Karpas-422 (cell line): Measurements from ENCODE around the gene SLC25A3. TPM values are rescaled to one million over a fixed set of nuclear protein-coding genes. Genes with fewer than 3 reads are reported as not detected.
"Not testable (repeated sequence)": the region's sequence is repeated elsewhere in the genome, so short reads cannot be mapped to it uniquely, and the experiment has no call there.

ENCODE experiments used
- DNase-seq: peaks from one replicate; pipeline ENCODE4 v3.0.0-alpha.2; 2015
- H2AFZ ChIP-seq: fragments of 200-600 bp; sonication (generic); 2 replicates; pipeline ENCODE4 v1.6.1; 2014; ENCODE audit warnings: antibody characterized with exemption, low read length, mixed read lengths
- H3K27ac ChIP-seq: fragments of 200-600 bp; sonication (generic); 2 replicates; pipeline ENCODE4 v1.5.1; 2014; ENCODE audit warnings: mild to moderate bottlenecking, low read length, moderate library complexity
- H3K27me3 ChIP-seq: fragments of 200-600 bp; sonication (generic); 2 replicates; pipeline ENCODE4 v1.6.1; 2014; ENCODE audit warnings: low read length, mixed read lengths
- H3K36me3 ChIP-seq: fragments of 200-600 bp; sonication (generic); 2 replicates; pipeline ENCODE4 v1.6.1; 2014; ENCODE audit warnings: low read length, mixed read lengths; ENCODE audit not compliant: insufficient read depth
- H3K4me1 ChIP-seq: fragments of 200-600 bp; sonication (generic); 2 replicates; pipeline ENCODE4 v1.6.1; 2014; ENCODE audit warnings: mild to moderate bottlenecking, low read length, mixed read lengths
- H3K4me2 ChIP-seq: fragments of 200-600 bp; sonication (generic); 2 replicates; pipeline ENCODE4 v1.6.1; 2014; ENCODE audit warnings: low read length, low read depth, mild to moderate bottlenecking; ENCODE audit not compliant: poor library complexity, severe bottlenecking
- H3K4me3 ChIP-seq: fragments of 200-600 bp; sonication (generic); 2 replicates; pipeline ENCODE4 v1.5.1; 2014; ENCODE audit warnings: mild to moderate bottlenecking, antibody characterized with exemption, low read length, mixed read lengths
- H3K79me2 ChIP-seq: fragments of 200-600 bp; sonication (generic); 2 replicates; pipeline ENCODE4 v1.6.1; 2014; ENCODE audit warnings: mild to moderate bottlenecking, low read length, mixed read lengths
- H3K9ac ChIP-seq: fragments of 200-600 bp; sonication (generic); 2 replicates; pipeline ENCODE4 v1.6.0; 2014; ENCODE audit warnings: low read length
- H3K9me2 ChIP-seq: fragments of 200-600 bp; sonication (generic), shearing (Covaris generic); replicated peaks from 2 replicates; pipeline ENCODE4 v1.6.0; 2014; ENCODE audit warnings: mild to moderate bottlenecking, low read length, moderate library complexity; ENCODE audit not compliant: insufficient read depth
- H3K9me3 ChIP-seq: fragments of 300-700, 200-600 bp; sonication (generic); 2 replicates; pipeline ENCODE4 v1.6.1; 2014; ENCODE audit warnings: low read length, mixed read lengths
- H4K20me1 ChIP-seq: fragments of 200-600 bp; sonication (generic); 2 replicates; pipeline ENCODE4 v1.6.1; 2014; ENCODE audit warnings: mild to moderate bottlenecking, antibody characterized with exemption, low read length, low read depth; ENCODE audit not compliant: insufficient read depth
- total RNA-seq: library from RNA; depleted of rRNA; stranded (reverse); fragments of >200 nt; shearing (Covaris generic); gene quantifications from 2 replicates; pipeline ENCODE4 v1.2.3, GENCODE V29; 2014; ENCODE audit warnings: low replicate concordance

SLC25A3 gene
- total RNA-seq, 1 experiment from 2014 or later = 582 TPM

- Histone ChIP-seq H3K4me2 (no peak overlapping the region), H3K9me2 (no peaks in the 10 kb centered on the region), H3K27ac (peak overlapping the region; percentile 11; the same call in 1 of the 2 replicates), H2AFZ (no peak overlapping the region), H3K4me1 (peaks cover 65% of the 10 kb centered on the region), H3K4me3 (no peak overlapping the region), H3K9me3 (no peaks in the 10 kb centered on the region), H3K36me3 (peaks cover 8% of the 10 kb centered on the region; the same call in 1 of the 2 replicates), H4K20me1 (no peaks in the 10 kb centered on the region), H3K27me3 (no peaks in the 10 kb centered on the region), H3K79me2 (peaks cover 98% of the 10 kb centered on the region), H3K9ac (no peak overlapping the region)
- DNase-seq = no peak
Observed at GRCh38 chr12:98639491-98639890, 46.0 kb downstream of the SLC25A3 start.

GRCh38 chr12:98642801-98643200 lies 49.3 kb downstream of the SLC25A3 start:
- H3K36me3 ChIP-seq, H3K27me3 ChIP-seq, H3K9me2 ChIP-seq, H2AFZ ChIP-seq, H3K9me3 ChIP-seq, DNase-seq, H3K27ac ChIP-seq, H4K20me1 ChIP-seq: not testable (repeated sequence)
- Histone ChIP-seq H3K79me2 (peaks cover 95% of the 10 kb centered on the region), H3K4me3 (peak overlapping the region; percentile 84), H3K9ac (peak overlapping the region; percentile 96), H3K4me1 (peaks cover 51% of the 10 kb centered on the region), H3K4me2 (peak overlapping the region; percentile 79)

- no peaks in the 10 kb centered on the region for H4K20me1 ChIP-seq
- H3K4me1 ChIP-seq = peaks cover 48% of the 10 kb centered on the region
- DNase-seq = no peak
- H3K27me3 ChIP-seq = no peaks in the 10 kb centered on the region
- peak overlapping the region; percentile 73; the same call in 1 of the 2 replicates for H2AFZ ChIP-seq
- H3K4me2 ChIP-seq = peak overlapping the region; percentile 79
- H3K9ac ChIP-seq = peak overlapping the region; percentile 96
- peaks cover 93% of the 10 kb centered on the region for H3K79me2 ChIP-seq
- no peaks in the 10 kb centered on the region for H3K9me2 ChIP-seq
- H3K9me3 ChIP-seq = no peaks in the 10 kb centered on the region
- peaks cover 25% of the 10 kb centered on the region; the same call in 1 of the 2 replicates for H3K36me3 ChIP-seq
- H3K27ac ChIP-seq = peak overlapping the region; percentile 83
- peak overlapping the region; percentile 84 for H3K4me3 ChIP-seq
Observed at GRCh38 chr12:98644433-98644711, 50.9 kb downstream of the SLC25A3 start.

- Histone ChIP-seq H3K9me2 (no peaks in the 10 kb centered on the region), H3K4me3 (peak within 1 kb of the TSS; percentile 84), H3K79me2 (peaks cover 87% of the 10 kb centered on the region), H3K4me1 (peaks cover 44% of the 10 kb centered on the region), H3K27me3 (no peaks in the 10 kb centered on the region), H3K9me3 (no peaks in the 10 kb centered on the region), H3K27ac (peak within 1 kb of the TSS; percentile 83), H3K4me2 (peak within 1 kb of the TSS; percentile 88), H3K9ac (peak within 1 kb of the TSS; percentile 96), H4K20me1 (no peaks in the 10 kb centered on the region), H3K36me3 (peaks cover 30% of the 10 kb centered on the region; the same call in 1 of the 2 replicates), H2AFZ (peak within 1 kb of the TSS; percentile 73)
- peak; percentile 99 for DNase-seq
Observed at GRCh38 chr12:98644712-98645571, 51.5 kb downstream of the SLC25A3 start, which contains the start of the genes APAF1 and IKBIP. Gene APAF1, plus strand, starts transcription at chr12:98645290. Its CDS starts 3,070 bp downstream, at chr12:98648360. Gene IKBIP, minus strand, starts transcription at chr12:98644788. Its CDS starts 87 bp downstream, at chr12:98644701.

GRCh38 chr12:98645572-98646067 lies 52.1 kb downstream of the SLC25A3 start:
- peak overlapping the region; percentile 66 for H2AFZ ChIP-seq
- no peaks in the 10 kb centered on the region for H3K9me3 ChIP-seq
- DNase-seq = peak; percentile 61
- peaks cover 82% of the 10 kb centered on the region for H3K79me2 ChIP-seq
- no peaks in the 10 kb centered on the region for H3K27me3 ChIP-seq
- H3K36me3 ChIP-seq = peaks cover 33% of the 10 kb centered on the region; the same call in 1 of the 2 replicates
- peak overlapping the region; percentile 96 for H3K9ac ChIP-seq
- H4K20me1 ChIP-seq = no peaks in the 10 kb centered on the region
- peak overlapping the region; percentile 84 for H3K4me3 ChIP-seq
- no peaks in the 10 kb centered on the region for H3K9me2 ChIP-seq
- H3K4me2 ChIP-seq = peak overlapping the region; percentile 88
- peak overlapping the region; percentile 58 for H3K27ac ChIP-seq
- peaks cover 44% of the 10 kb centered on the region for H3K4me1 ChIP-seq

GRCh38 chr12:98646294-98647090 lies 53.0 kb downstream of the SLC25A3 start:
- Histone ChIP-seq H3K79me2 (peaks cover 81% of the 10 kb centered on the region), H3K36me3 (peaks cover 38% of the 10 kb centered on the region; the same call in 1 of the 2 replicates), H3K27ac (peak overlapping the region; percentile 58), H3K4me2 (peak overlapping the region; percentile 88), H3K9me3 (no peaks in the 10 kb centered on the region), H3K9ac (peak overlapping the region; percentile 96), H3K4me1 (peaks cover 44% of the 10 kb centered on the region), H3K27me3 (no peaks in the 10 kb centered on the region), H2AFZ (no peak overlapping the region), H3K9me2 (no peaks in the 10 kb centered on the region), H3K4me3 (peak overlapping the region; percentile 84), H4K20me1 (no peaks in the 10 kb centered on the region)
- peak; percentile 46 for DNase-seq

GRCh38 chr12:98651328-98651727 lies 57.8 kb downstream of the SLC25A3 start:
- Histone ChIP-seq H3K4me3 (no peak overlapping the region), H3K9me3 (no peaks in the 10 kb centered on the region), H3K4me1 (peaks cover 23% of the 10 kb centered on the region), H2AFZ (no peak overlapping the region), H3K27me3 (no peaks in the 10 kb centered on the region), H3K9ac (no peak overlapping the region), H3K4me2 (no peak overlapping the region), H4K20me1 (no peaks in the 10 kb centered on the region), H3K79me2 (peaks cover 40% of the 10 kb centered on the region), H3K36me3 (peaks cover 39% of the 10 kb centered on the region; the same call in 1 of the 2 replicates), H3K9me2 (no peaks in the 10 kb centered on the region), H3K27ac (no peak overlapping the region)
- DNase-seq = no peak
